H1 (cell line): ENCODE results near the gene HIVEP3.

Experiments used
- CBX5 ChIP-seq: fragments of 300-800, 300-1000 bp; sonication (generic); IDR thresholded peaks from 2 replicates; pipeline ENCODE4 v1.7.1; 2016; ENCODE audit warnings: antibody characterized with exemption, low read length, low read depth
- CHD2 ChIP-seq: IDR thresholded peaks from 2 replicates; pipeline ENCODE4 v1.6.1; 2012; ENCODE audit warnings: low read length, improper control_type of control experiment
- CTCF ChIP-seq, 3 experiments: IDR thresholded peaks; 1 replicate in 2 of 3; 2 replicates in 1 of 3; pipeline versions ENCODE4 v1.5.1 to v1.6.1; 2011; ENCODE audit warnings: low read length in 3 of 3, mild to moderate bottlenecking in 3 of 3, inconsistent platforms in 2 of 3, low read depth in 1 of 3, moderate library complexity in 1 of 3; ENCODE audit not compliant: insufficient read depth in 1 of 3; ENCODE audit errors: control extremely low read depth in 1 of 3
- EZH2 ChIP-seq: fragments of 200-600 bp; sonication (generic); IDR thresholded peaks from 2 replicates; pipeline ENCODE4 v1.7.1; 2012; ENCODE audit warnings: low read depth, mild to moderate bottlenecking, moderate library complexity, low read length, inconsistent platforms; ENCODE audit not compliant: severe bottlenecking
- NRF1 ChIP-seq: IDR thresholded peaks from 2 replicates; pipeline ENCODE4 v1.6.1; 2011; ENCODE audit warnings: mild to moderate bottlenecking, low read depth, low read length, improper control_type of control experiment
- POLR2A ChIP-seq, 2 experiments: IDR thresholded peaks; 1 replicate in 1 of 2; 2 replicates in 1 of 2; pipeline ENCODE4 v1.6.1; 2011; ENCODE audit warnings: low read depth in 2 of 2, low read length in 2 of 2, mild to moderate bottlenecking in 2 of 2; ENCODE audit errors: control extremely low read depth in 1 of 2
- POLR2AphosphoS5 ChIP-seq: IDR thresholded peaks from 2 replicates; pipeline ENCODE4 v1.6.1; 2011; ENCODE audit warnings: low read depth, low read length
- RNF2 ChIP-seq: fragments of 200-900, 300-1000 bp; sonication (generic); IDR thresholded peaks from 2 replicates; pipeline ENCODE4 v1.7.1; 2016; ENCODE audit warnings: borderline replicate concordance, low read depth, mild to moderate bottlenecking, antibody characterized with exemption, low read length; ENCODE audit not compliant: poor library complexity, severe bottlenecking; ENCODE audit errors: missing control alignments

GRCh38 chr1:41957568-41957967, 38.8 kb upstream of the HIVEP3 start:
- TF ChIP-seq CTCF (IDR thresholded peaks at IDR 0.05; ENCODE audit: control extremely low read depth in 1 of 3, insufficient read depth in 1 of 3, low read depth in 1 of 3, low read length in 3 of 3): no peak
- TF ChIP-seq CBX5: no peak
- no peak for TF ChIP-seq POLR2A (IDR thresholded peaks at IDR 0.05; ENCODE audit: control extremely low read depth in 1 of 2, low read depth in 2 of 2, low read length in 2 of 2)
- TF ChIP-seq CHD2: no peak
- TF ChIP-seq RNF2: no peak
- TF ChIP-seq EZH2: no peak
- no peak for TF ChIP-seq POLR2AphosphoS5
- TF ChIP-seq NRF1: no peak
